Activated T-helper 1 cell treated with anti-CD3 and anti-CD28 coated beads, Interleukin-12 subunit alpha, Interleukin-12 subunit beta, Interleukin-2, Interleukin-4 antibody, amounts not matched to agents 30 ng/mL and 10 ng/mL and 1 ng/mL, durations not matched to agents 14 hours and 24 hours and 36 hours (primary cell): ENCODE measurements around the gene ITGB4. TPM values are rescaled to one million over a fixed set of nuclear protein-coding genes. Genes with fewer than 3 reads are reported as not detected.
A peak's percentile ranks its signal among the peaks of the same experiment; 100 is the strongest.

Experiments
- DNase-seq: peaks from one replicate; pipeline ENCODE4 v3.0.0; 2021; ENCODE audit warnings: low spot score
- H3K27ac Mint-ChIP-seq: one replicate; pipeline ENCODE4 v1.8.0; 2021; ENCODE audit warnings: mild to moderate bottlenecking, mixed read lengths
- H3K27me3 Mint-ChIP-seq: one replicate; pipeline ENCODE4 v1.8.0; 2022; ENCODE audit warnings: mild to moderate bottlenecking, moderate library complexity, mixed read lengths; ENCODE audit not compliant: insufficient read depth
- H3K36me3 Mint-ChIP-seq: one replicate; pipeline ENCODE4 v1.8.0; 2021; ENCODE audit warnings: low read depth, mixed read lengths
- H3K4me1 Mint-ChIP-seq: one replicate; pipeline ENCODE4 v1.8.0; 2021; ENCODE audit warnings: low read depth, mixed read lengths
- H3K4me3 Mint-ChIP-seq: one replicate; pipeline ENCODE4 v1.8.0; 2021; ENCODE audit warnings: mild to moderate bottlenecking, moderate library complexity, mixed read lengths
- H3K9me3 Mint-ChIP-seq: one replicate; pipeline ENCODE4 v1.8.0; 2021; ENCODE audit warnings: mixed read lengths
- intact Hi-C: fragments of 100-400 bp; cut with micrococcal nuclease; formaldehyde crosslinking; loops from one replicate; pipeline ENCODE4 v1.15.1; 2024
- total RNA-seq: library from RNA; stranded (reverse); gene quantifications from 2 replicates; pipeline ENCODE4 v1.2.3, GENCODE V29; 2022

Gene ITGB4
- total RNA-seq, 1 donor from 2014 or later: 1.4 TPM

- intact Hi-C loops: no loop called here
- Mint-ChIP-seq H3K9me3 (no peaks in the 10 kb centered on the region), H3K27ac (no peak overlapping the region), H3K4me1 (no peaks in the 10 kb centered on the region), H3K36me3 (peaks cover 35% of the 10 kb centered on the region), H3K4me3 (no peak overlapping the region), H3K27me3 (no peaks in the 10 kb centered on the region)
- no peak for DNase-seq
These were observed 16.0 kb upstream of the ITGB4 start for GRCh38 chr17:75704963-75705875.

GRCh38 chr17:75706042-75706728 is 15.1 kb upstream of the ITGB4 start:
- H3K27me3 Mint-ChIP-seq: no peaks in the 10 kb centered on the region
- H3K4me3 Mint-ChIP-seq: no peak overlapping the region
- no peaks in the 10 kb centered on the region for H3K9me3 Mint-ChIP-seq
- intact Hi-C loops: no loop called here
- no peak overlapping the region for H3K27ac Mint-ChIP-seq
- H3K36me3 Mint-ChIP-seq: peaks cover 28% of the 10 kb centered on the region
- DNase-seq: no peak
- H3K4me1 Mint-ChIP-seq: no peaks in the 10 kb centered on the region

- no peaks in the 10 kb centered on the region for H3K4me1 Mint-ChIP-seq
- no peaks in the 10 kb centered on the region for H3K27me3 Mint-ChIP-seq
- H3K9me3 Mint-ChIP-seq: no peaks in the 10 kb centered on the region
- peaks cover 25% of the 10 kb centered on the region for H3K36me3 Mint-ChIP-seq
- no peak overlapping the region for H3K4me3 Mint-ChIP-seq
- no peak for DNase-seq
- intact Hi-C loops: no loop called here
- H3K27ac Mint-ChIP-seq: no peak overlapping the region
These were observed 14.1 kb upstream of the ITGB4 start for GRCh38 chr17:75707079-75707571.

DNA sequence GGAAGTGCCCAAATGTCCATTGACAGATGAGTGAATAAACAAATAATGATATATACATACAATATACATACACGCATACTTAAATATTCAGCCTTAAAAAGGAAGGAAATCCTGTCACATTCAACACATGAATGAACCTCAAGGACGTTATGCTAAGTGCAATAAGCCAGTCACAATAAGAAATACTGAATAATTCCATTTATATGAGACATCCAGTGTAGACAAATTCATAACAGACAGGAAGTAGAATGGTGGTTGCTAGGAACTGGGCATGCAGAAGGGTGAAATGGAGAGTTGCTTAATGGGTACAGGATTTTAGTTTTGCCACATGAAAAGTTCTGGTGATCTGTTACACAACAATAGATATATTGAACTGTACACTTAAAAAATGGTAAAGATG is 8.8 kb upstream of the ITGB4 start:
- intact Hi-C loops: no loop called here
- H3K9me3 Mint-ChIP-seq: no peaks in the 10 kb centered on the region
- no peak overlapping the region for H3K4me3 Mint-ChIP-seq
- no peaks in the 10 kb centered on the region for H3K4me1 Mint-ChIP-seq
- H3K27ac Mint-ChIP-seq: no peak overlapping the region
- peaks cover 3% of the 10 kb centered on the region for H3K27me3 Mint-ChIP-seq
- no peak for DNase-seq
- H3K36me3 Mint-ChIP-seq: peaks cover 7% of the 10 kb centered on the region

DNA sequence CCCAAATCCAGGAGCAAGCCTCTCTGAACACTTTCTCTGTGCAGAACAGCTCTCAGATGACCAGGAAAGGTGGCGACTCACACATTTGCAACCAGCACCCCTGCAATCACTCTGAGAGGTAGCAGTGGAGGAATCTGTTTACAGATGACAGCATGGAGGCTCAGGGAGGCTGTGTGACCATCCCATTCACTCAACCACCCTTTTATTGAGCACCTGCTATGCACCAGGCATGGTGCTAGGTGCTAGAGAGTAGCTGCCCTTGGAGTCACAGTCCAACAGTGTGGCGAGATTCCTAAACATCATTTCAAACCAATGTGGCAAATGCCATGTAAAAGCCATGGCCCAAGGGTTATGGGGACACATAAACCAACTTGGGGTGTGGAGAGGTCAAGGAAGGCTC is 1.5 kb upstream of the ITGB4 start:
- H3K36me3 Mint-ChIP-seq: no peaks in the 10 kb centered on the region
- peaks cover 5% of the 10 kb centered on the region for H3K4me1 Mint-ChIP-seq
- H3K27me3 Mint-ChIP-seq: peaks cover 15% of the 10 kb centered on the region
- intact Hi-C loops: no loop called here
- peak overlapping the region; percentile 81 for H3K4me3 Mint-ChIP-seq
- DNase-seq: no peak
- H3K27ac Mint-ChIP-seq: no peak overlapping the region
- H3K9me3 Mint-ChIP-seq: no peaks in the 10 kb centered on the region

- Mint-ChIP-seq H3K27me3 (peaks cover 18% of the 10 kb centered on the region), H3K4me1 (peaks cover 5% of the 10 kb centered on the region), H3K9me3 (no peaks in the 10 kb centered on the region)
These were observed 278 bp downstream of the ITGB4 start for GRCh38 chr17:75721463-75722011.

GRCh38 chr17:75722076-75722475 is 817 bp downstream of the ITGB4 start:
- no peaks in the 10 kb centered on the region for H3K9me3 Mint-ChIP-seq
- intact Hi-C loops: no loop called here
- H3K27me3 Mint-ChIP-seq: peaks cover 18% of the 10 kb centered on the region
- H3K27ac Mint-ChIP-seq: no peak overlapping the region
- H3K36me3 Mint-ChIP-seq: no peaks in the 10 kb centered on the region
- H3K4me1 Mint-ChIP-seq: peaks cover 5% of the 10 kb centered on the region
- peak overlapping the region; percentile 42 for H3K4me3 Mint-ChIP-seq
- no peak for DNase-seq

More at GRCh38 chr17:75721463-75722011, 278 bp downstream of the ITGB4 start:
- intact Hi-C loops: no loop called here
- no peak overlapping the region for H3K27ac Mint-ChIP-seq
- DNase-seq: no peak
- no peaks in the 10 kb centered on the region for H3K36me3 Mint-ChIP-seq
- H3K4me3 Mint-ChIP-seq: peak overlapping the region; percentile 42

DNA sequence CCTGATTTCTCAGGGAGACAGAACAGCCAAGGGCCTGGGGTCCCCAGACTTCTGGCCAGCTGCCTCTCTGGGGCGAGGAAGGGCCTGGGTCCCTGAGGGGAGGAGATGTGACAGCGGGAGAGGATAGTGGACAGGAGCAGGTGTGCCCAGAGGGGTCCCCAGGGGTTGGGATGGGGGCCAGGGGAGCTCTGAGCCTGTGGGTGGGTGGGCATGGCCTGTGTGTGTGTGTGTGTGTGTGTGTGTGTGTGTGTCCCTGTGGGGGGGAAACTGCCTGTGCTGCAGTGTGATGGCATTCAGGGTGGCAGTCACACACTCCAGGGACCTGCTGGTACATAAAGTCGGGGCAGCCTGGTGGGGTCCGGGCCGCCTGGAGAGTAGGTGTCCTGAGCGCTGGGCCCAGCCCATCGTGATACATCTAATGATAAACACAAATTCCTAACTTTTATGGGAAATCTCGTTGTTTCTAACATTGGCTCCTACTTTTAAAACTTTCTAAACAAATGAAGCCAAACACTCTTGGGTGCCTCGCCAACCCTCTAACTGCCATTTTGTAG is 1.4 kb downstream of the ITGB4 start:
- H3K4me3 Mint-ChIP-seq: no peak overlapping the region
- H3K27me3 Mint-ChIP-seq: peaks cover 18% of the 10 kb centered on the region
- peaks cover 5% of the 10 kb centered on the region for H3K4me1 Mint-ChIP-seq
- intact Hi-C loops: no loop called here
- no peak for DNase-seq
- H3K9me3 Mint-ChIP-seq: no peaks in the 10 kb centered on the region
- H3K36me3 Mint-ChIP-seq: no peaks in the 10 kb centered on the region
- no peak overlapping the region for H3K27ac Mint-ChIP-seq

- H3K4me3 Mint-ChIP-seq: no peak overlapping the region
- H3K27ac Mint-ChIP-seq: no peak overlapping the region
- no peak for DNase-seq
- intact Hi-C loops: no loop called here
- H3K4me1 Mint-ChIP-seq: peaks cover 5% of the 10 kb centered on the region
- no peaks in the 10 kb centered on the region for H3K9me3 Mint-ChIP-seq
- H3K27me3 Mint-ChIP-seq: peaks cover 18% of the 10 kb centered on the region
- H3K36me3 Mint-ChIP-seq: no peaks in the 10 kb centered on the region
These were observed 2.1 kb downstream of the ITGB4 start for GRCh38 chr17:75723171-75723930.

DNA sequence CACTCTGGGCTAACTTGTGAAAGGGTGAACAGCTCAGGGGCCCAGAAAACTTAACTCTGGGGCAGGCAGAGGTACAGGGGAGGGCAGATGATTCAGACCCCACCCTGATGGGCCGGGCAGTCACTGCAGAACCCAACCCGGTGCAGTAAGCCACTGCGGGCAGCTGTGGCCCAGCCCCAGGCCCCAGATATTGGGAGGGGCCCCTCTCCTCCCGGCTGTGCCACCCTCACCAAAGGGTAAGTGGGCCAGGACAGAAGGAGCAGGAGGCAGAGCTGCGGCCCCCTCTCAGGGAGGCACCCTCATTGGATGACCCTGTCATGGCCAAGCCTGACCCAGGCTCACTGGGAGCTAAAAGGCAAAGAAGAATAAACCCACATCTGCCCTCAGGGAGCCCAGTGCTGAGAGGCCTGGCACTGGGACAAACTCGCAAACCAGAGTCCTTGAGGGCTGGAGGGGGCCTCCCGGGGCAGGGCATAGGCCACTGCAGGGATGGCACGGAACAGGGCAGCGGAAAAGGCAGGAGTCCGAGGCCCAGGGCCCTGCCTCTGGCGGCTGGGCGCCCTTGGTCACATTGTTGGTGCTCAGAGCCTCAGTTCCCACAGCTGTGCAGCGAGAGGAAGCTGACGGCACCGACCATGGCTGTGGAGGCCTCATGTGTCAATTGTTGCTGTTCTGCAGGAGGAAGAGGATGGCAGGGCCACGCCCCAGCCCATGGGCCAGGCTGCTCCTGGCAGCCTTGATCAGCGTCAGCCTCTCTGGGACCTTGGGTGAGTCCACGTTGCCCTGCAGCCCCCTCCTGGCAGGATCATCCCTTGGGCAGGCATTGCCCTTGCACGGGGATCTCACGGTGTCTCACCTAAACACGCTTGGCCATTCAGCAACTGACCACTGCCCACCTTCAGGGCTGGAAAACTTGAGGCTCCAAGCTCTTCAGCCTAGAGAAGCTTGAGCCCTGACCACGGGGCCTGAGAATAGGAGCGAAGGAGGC is 3.1 kb downstream of the ITGB4 start:
- no peak for DNase-seq
- Mint-ChIP-seq H3K36me3 (no peaks in the 10 kb centered on the region), H3K27me3 (peaks cover 16% of the 10 kb centered on the region), H3K4me1 (peaks cover 5% of the 10 kb centered on the region), H3K27ac (no peak overlapping the region), H3K9me3 (no peaks in the 10 kb centered on the region), H3K4me3 (no peak overlapping the region)
- intact Hi-C loops: no loop called here

DNA sequence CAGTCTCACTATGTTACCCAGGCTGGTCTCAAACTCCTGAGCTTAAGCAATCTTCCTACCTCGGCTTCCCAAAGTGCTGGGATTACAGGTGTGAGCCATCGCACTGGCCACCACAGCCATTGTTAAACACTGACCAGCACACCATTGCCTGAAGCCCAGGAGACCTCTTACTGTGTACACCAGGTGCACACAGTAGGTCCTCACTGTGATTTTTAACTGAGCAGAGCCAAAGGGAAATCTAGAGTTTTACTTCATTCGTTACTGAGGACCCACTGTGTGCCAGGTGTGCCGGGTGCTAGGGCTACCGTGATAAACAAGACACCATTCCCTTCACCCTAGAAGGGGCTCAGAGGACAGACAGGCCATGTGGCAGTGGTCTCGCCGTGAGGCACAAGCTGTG is 4.2 kb downstream of the ITGB4 start:
- no peak for DNase-seq
- Mint-ChIP-seq H3K4me1 (peaks cover 3% of the 10 kb centered on the region), H3K36me3 (no peaks in the 10 kb centered on the region), H3K4me3 (no peak overlapping the region), H3K27ac (no peak overlapping the region), H3K27me3 (peaks cover 11% of the 10 kb centered on the region), H3K9me3 (no peaks in the 10 kb centered on the region)
- intact Hi-C loops: no loop called here
